HG03521 (cell line): ENCODE measurements around the gene MACROD1.
"Not testable (repeated sequence)": the region's sequence is repeated elsewhere in the genome, so short reads cannot be mapped to it uniquely, and the experiment has no call there.

Source experiments
- ATAC-seq: cut with Tn5 transposase; IDR thresholded peaks from one replicate; pipeline ENCODE4 v1.9.1; 2021; ENCODE audit warnings: mild to moderate bottlenecking, moderate library complexity; ENCODE audit not compliant: unreplicated experiment

MACROD1 gene

DNA sequence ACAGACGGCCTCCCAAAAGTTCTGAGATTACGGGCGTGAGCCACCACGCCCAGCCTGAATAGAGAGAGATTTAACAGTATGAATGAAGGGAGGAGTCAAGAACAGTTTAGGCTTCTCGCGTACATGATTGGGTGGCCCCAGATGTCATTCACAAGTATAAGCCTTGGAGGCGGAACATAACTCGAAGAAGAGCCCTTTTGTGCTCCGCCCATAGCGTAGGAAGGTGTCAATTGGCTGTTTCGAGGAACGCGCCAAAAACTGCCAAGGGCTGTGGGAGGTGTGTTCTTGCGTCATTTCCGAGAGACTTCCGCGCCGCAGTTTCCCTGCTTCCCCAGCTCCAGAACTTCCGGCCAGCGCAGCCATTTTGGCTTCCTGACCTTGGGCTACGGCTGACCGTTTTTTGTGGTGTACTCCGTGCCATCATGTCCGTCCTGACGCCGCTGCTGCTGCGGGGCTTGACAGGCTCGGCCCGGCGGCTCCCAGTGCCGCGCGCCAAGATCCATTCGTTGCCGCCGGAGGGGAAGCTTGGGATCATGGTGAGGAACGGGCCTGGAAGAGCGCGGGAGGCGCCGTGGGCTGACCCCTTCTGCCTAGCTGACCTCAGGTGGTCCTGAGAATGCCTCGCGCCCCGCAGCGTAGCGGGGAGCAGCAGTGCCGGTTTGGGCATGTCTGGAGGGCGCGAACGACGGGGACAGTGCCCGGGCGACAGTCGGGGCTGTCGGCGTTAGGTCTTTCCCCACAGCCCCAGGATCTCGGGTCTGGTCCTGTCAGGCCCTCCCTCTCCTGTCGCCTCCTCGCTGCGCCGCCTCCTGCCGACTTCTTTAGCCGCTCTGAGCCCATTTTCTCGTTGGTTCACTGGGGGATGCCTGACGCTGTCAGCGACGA is 191.4 kb downstream of the MACROD1 start, which contains the start of gene COX8A:
TSS of gene COX8A (plus strand) at position 362 of the 885 bp plus-strand sequence. CDS start at position 423, 61 bp downstream.
- peak; percentile 95 for ATAC-seq

DNA sequence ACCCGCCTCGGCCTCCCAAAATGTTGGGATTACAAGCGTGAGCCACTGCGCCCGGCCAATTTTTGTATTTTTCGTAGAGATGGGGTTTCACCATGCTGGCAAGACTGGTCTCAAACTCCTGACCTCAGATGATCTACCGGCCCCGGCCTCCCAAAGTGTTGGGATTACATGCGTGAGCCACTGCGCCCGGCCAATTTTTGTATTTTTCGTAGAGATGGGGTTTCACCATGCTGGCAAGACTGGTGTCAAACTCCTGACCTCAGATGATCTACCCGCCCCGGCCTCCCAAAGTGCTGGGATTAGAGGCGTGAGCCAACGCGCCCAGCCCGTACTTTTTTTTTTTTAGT is 192.0 kb downstream of the MACROD1 start:
- ATAC-seq = not testable (repeated sequence)

DNA sequence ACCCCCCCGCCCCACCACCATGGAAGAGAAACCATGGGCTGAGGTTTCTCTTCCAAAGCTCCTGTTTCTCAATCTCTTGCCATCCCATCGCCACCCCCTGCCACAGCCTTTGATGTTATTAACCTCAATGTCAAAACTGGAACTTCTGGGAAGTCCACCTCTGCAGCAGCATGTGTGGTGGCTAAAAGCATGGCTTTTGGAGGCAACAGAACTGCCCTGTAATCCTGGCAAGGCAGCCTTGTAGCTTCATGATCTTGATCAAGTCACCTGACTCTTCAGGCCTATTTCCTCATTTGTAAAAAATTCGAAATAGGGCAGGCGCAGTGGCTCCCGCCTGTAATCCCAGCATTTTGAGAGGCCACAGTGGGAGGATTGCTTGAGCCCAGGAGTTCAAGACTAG is 195.0 kb downstream of the MACROD1 start:
- no peak for ATAC-seq

DNA sequence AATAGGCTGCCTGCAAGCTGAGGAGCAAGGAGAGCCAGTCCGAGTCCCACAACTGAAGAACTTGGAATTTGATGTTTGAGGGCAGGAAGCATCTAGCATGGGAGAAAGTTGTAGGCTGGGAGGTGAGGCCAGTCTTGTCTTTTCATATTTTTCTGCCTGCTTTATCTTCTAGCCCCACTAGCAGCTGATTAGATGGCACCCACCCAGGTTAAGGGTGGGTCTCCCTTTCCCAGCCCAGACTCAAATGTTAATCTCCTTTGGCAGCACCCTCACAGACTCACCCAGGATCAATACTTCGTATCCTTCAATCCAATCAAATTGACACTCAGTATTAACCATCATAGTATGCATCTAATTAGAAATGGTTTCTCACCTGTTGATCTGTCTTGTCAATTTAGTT is 196.5 kb downstream of the MACROD1 start:
- ATAC-seq = no peak

DNA sequence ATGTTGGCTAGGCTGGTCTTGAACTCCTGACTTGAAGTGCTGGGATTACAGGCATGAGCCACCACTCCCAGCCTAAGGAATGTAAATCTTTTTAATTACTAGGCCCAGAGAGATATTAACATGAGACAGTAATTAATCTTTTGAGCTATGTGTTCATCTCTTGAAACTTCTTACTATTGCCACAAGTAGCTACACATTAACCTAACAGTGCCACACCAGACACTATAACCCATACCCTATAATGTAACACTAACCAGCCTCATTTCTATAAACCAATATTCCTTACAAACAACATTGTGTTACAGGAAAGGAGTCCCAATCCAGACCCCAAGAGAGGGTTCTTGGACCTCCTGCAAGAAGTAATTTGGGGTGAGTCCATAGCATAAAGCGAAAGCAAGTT is 199.5 kb downstream of the MACROD1 start:
- ATAC-seq = no peak

DNA sequence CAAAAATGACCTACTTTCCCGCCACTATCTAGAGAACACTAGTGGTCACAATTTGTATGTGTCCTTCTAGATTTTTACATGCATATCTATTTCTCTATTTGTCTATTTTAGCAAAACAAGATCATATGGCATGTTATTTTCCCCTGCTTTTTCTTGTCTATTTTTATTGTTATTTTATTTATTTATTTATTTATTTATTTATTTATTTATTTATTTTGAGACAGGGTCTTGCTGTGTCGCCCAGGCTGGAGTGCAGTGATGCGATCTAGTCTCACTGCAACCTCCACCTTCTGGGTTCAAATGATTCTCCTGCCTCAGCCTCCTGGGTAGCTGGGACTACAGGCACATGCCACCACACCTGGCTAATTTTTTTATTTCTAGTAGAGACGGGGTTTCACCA is 202.0 kb downstream of the MACROD1 start:
- ATAC-seq = not testable (repeated sequence)

DNA sequence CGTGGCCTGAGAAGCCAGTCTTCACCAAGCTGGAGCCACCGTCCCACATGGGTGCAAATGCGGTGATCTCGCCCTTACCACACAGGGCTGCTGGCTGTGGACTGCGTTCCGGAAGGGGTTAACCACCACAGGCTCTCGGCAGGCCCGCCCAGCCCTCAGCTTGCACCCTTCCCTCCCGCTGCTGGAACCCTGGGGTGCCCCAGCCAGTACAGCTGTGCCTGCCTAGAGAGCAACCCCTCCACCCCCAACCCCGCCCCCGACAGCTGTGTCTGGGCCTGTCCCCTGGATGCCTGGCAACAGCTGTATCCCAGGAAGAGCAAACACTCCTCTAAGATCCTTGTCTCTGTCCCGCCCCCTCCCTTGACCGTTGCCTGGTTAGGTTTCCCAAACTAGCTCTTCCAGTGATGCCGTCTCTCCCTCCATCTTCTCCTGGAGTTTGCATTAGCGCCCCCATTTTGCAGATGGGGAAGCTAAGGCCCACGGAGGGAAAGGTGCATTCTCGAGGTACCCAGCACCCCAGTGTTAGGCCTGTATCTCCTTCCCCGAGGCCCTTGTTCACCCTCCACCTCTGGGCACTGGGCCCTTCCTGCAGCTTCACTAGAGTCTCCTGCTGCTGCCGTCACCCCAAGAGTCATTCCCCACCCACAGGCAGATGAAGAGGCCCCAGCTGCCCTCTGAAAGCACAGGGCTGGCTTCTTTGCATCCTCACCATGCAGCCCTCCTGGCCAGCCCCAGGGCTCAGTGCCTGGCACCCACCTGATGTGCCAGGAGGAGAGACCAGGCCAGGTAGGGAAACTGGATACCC is 204.1 kb downstream of the MACROD1 start:
- no peak for ATAC-seq

DNA sequence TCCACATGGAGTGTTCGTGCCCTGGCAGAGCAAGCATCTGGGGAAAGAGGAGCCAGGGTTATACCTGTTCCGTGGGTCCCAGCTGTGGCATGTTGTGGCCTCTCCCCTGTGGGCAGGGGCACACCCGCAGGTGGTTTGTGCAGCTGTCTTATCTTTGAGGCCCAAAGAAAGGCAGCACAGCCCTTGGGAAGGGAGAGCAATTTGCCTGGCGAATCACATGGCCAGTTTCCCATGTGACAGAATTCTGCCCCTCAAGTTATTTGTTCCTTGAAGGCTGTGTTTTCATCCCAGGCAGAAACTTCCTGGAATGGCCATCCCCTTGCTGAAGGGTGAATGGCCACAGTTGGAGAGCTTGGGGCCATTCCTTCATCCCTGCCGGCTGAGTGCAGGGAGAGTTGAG is 207.9 kb downstream of the MACROD1 start:
- ATAC-seq = no peak

DNA sequence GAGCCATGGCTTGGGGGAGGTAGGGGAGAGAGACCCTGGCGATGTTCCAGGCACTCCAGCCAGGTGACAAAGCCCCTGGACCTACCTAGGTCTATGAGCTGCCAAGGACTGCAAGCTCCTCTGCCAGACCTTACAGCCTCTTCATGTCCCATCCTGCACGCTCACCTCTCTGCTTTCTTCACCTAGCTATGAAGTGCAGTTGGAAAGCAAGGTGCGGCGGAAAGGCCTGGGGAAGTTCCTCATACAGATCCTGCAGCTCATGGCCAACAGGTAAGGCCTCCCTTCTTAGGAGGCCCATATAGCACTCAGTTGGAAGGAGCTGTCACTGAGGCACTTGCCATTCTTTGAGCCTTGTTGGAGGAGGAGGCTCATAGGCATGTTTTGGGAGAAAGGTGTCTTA is 213.3 kb downstream of the MACROD1 start:
- ATAC-seq = no peak

DNA sequence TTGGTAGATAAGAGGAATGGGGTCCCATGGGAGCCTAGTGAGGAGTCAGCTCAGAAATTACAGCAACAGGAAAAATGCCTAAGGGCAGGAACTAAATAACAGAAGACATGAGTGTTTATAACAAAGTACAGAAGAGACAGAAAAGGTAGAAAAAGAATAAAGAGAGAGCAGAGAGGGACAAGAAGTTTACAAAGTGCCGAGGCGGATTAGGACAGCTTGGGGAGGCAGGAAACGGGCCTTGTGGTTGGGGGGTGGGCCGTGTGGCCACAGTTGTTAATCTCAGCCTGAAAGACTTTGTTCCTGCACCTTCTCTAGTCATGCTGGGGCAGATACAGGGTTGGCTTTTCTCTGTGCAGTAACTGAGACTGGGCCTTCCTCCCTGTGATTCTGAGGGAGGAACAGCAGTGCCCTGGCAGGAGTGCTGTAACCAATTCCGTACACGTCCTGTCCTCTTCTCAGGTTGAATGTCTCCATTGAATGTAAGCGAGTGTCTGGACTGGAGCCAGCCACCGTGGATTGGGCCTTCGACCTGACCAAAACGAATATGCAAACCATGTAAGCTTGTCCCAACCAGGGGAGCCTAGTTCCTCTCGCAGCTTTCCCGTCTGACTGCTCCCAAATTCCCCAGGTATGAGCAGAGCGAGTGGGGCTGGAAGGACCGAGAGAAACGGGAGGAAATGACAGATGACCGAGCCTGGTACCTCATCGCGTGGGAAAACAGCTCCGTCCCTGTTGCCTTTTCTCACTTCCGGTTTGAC is 214.0 kb downstream of the MACROD1 start:
- ATAC-seq = no peak
